Measurements from ENCODE around the gene PKNOX2.

PKNOX2 gene

DNA sequence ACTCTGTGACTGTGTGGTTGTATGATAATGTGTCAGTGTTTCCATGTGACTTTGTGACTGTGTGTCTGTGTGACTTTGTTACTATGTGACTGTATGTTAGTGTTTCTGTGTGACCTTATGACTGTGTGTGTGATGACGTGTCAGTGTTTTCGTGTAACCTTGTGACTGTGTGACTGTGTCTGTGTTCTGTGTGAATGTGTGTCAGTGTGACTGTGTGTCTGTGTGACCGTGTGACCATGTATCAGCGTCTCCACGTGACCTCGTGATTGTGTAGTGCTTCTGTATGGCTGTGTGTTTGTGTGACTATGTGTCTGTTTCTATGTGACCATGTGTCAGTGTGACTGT, 9.5 kb upstream of the PKNOX2 start:
- DNase-seq (ENCODE audit: low read depth) = no peak

DNA sequence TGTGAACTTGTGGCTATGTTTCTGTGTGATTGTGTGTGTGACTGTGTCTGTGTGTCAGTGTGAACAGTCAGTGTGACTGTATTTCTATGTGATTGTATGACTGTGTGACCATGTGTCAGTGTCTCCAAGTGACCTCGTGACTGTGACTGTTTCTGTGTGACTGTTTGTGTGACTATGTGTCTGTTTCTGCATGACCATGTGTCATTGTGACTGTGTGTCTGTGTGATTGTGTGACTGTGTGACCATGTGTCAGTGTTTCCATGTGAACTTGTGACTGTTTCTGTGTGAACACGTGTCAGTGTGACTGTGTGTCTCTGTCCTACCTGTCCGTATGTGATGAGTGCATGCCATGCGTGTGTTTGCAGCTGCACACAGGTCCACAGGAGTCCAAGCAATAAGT, 8.8 kb upstream of the PKNOX2 start:
- no peak for DNase-seq (ENCODE audit: low read depth)

DNA sequence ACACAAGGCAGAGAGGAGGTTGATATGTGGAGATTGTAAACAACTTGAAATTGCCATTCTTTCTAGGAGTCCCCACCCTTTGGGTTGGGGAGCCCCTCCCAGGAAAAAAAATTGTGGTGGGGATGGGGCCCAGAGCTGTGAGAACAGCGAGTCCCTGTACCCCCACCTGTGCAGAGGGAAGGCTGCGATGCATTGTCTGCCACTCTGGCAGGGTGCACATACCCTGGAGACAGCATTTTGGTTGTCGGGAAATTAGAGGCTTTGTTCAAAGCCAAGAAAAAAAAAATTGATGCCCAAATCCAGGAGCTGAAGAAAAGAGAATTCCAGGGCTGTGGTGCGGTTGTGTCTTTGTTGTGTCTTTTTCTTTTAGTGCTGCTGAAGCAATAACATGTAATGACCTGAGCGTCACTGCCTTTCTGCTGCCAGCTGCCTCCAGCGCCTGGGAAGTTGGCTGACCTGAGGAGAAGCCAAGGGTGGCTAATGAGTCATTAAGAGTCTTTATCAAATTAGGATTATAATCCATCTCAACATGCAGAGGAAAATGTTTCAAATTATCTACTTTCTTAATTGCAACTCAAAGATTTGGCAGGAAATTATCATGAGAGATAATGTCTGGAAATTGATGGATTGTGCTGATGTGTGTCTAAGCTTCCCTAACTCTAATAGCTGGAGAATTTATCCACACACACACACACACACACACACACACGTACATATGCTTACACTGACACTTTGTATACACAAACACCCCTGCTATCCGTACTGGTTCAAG, 8.0 kb upstream of the PKNOX2 start:
- no peak for DNase-seq (ENCODE audit: low read depth)

DNA sequence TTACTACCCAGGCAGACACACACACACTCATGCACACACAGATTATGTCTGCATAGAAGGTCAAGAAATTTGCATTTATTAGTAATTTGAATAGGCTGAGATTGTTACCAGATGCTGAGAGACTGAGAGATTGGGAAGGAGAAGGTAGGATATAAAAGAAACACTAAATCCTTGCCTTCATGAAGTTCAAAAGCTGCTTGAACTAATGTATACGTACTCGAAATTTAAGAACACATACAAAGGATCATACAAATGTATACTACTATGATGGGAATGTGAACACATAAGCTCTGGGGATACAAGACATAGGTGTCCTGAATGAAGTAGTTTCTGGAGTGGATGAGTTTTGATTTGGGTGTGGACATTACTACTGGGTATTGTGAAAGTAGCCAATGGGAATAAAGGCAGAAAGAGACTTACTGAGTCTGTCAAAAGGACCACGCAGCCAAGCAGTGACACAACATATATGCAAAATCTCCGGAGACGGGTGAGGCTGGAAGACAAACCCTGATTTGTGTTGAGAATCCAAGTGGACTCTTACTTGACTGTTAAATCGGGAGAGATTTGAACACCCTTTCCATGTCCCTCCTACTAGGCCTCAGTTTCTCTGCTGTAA, 7.3 kb upstream of the PKNOX2 start:
- DNase-seq (ENCODE audit: low read depth) = no peak

DNA sequence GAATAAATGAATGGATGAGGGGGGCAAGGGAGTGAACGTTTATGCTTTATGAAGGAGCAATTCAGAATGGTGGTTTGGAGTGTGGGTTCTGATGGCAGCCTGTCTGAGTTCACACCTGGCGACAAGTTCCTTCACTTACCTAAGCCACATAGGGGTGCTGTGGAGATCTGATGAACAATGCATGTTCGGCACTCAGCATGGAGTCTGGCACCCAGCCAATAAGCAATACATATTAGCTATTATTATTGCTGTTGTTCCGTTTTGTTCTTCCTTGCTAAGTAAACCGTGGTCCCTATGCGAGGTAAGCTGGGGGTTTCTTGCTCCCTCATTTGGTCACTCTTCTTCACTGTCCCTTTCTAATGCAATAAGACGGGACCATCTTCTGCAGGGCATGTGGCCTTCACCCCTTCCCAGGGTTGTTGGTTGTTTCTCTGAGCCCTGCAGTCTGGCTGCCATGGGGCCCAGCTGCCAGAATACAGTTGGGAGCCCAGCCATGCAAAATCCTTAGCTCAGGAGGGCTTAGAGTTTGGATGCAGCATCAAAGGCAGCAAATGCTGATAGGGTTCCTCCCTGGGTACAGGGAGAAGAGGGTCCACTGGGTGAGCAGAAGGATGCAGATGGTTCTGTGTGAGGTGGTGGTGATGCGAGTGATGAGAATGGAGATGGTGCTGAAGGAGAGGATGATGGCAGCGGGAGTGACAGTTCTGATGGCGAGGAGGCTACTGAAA, 6.4 kb upstream of the PKNOX2 start:
- DNase-seq (ENCODE audit: low read depth) = no peak

DNA sequence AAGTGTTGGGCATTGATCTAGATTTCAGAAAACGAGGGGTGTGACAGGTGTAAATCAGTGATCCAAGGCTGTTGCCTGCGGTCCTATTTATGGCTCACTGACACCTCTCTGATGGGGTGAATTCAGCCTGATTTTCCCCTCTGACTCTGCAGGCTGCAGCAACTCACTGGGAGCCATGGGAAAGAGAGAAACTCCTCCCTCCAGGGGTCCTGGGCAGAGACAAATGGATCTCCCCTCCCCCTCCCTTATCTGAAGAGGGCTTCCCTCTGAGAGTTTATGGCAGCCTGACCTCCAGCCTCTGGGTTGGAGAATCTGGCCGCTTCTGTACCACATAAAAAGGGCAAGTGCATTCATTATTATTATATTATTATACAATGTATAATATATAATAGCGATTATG, 1.8 kb upstream of the PKNOX2 start:
- DNase-seq (ENCODE audit: low read depth) = no peak

DNA sequence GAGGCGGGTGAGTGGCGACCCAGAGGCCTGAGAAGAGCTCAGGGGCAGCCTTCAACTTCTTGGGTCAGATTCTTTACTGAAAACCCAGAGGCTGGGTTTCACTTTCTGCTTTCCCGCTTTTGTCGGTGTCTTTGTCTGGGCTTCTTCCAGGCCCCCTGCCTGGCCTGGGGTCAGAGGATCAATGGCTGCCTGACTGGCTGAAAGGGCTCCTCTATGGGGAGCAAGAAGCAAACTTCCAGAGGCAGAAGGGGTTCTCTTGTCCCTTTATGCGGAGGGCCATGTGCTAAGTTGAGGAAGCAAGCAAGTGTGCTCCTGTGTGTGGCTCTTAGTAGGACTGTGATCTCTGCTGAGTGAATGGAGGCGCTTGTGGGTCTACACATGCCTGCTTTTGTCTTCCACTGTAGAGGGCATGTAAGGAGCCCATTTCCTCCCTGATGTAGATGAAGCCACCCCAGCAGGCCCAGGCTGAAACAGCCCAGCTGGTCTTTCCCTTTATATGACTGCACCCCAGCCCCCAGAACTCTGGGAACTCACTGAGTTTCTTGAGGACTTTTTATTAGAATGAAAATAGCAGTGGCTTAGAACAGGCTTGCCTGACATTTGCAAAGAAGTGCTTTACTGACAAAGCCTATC, 1.0 kb upstream of the PKNOX2 start:
- no peak for DNase-seq (ENCODE audit: low read depth)

DNA sequence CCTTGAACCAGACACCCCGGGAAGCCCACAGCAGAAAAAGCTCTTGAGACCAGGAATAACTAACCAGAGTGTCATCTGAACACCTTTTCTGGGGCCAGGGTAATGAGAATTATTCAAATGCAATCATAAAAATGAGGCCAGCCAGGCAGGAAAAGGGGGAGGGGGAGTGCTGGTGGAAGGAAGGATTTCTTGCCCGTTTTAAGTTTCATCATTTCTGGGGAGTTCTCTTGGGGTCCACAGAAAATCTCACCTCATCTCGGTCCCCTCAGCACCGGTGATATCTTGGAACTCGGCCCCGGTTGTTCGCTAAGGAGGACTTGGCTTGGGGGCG, 495 bp upstream of the PKNOX2 start:
- no peak for DNase-seq (ENCODE audit: low read depth)

DNA sequence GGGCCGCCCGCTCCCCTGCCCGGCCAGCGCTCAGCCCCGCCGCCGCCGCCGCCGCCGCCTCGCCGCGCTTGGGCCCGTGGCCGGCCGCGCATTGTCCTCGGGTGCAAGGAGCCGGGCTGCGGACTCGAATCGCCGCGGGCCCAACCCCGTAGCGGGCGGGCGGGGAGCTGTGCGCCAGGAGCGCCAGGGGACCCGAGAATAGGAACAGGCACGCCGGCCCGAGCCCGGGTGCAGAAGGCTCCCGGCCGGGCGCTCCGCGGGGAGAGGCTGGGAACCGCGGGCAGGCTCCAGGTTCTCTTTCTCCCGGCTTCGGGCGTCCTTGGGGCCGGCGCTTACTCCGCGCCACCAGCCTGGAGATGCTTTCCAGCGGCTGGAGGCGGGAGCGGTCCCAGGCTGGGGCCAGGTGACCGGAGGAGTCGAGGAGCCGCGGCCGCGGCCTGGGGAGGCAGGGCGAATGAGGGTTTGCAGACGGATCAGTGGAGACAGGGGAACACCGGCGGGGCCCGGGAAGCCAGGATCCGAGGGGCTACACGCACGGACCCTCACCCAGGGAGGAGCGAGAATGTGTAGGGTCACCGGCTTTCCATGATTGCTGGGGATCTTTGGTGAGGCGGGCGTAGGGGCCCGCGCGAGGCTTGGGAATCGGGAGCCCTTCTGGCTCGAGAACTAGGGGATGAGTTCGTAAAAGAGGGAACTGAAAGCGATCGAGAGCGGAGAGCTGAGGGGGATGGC, 726 bp downstream of the PKNOX2 start:
- no peak for DNase-seq (ENCODE audit: low read depth)

DNA sequence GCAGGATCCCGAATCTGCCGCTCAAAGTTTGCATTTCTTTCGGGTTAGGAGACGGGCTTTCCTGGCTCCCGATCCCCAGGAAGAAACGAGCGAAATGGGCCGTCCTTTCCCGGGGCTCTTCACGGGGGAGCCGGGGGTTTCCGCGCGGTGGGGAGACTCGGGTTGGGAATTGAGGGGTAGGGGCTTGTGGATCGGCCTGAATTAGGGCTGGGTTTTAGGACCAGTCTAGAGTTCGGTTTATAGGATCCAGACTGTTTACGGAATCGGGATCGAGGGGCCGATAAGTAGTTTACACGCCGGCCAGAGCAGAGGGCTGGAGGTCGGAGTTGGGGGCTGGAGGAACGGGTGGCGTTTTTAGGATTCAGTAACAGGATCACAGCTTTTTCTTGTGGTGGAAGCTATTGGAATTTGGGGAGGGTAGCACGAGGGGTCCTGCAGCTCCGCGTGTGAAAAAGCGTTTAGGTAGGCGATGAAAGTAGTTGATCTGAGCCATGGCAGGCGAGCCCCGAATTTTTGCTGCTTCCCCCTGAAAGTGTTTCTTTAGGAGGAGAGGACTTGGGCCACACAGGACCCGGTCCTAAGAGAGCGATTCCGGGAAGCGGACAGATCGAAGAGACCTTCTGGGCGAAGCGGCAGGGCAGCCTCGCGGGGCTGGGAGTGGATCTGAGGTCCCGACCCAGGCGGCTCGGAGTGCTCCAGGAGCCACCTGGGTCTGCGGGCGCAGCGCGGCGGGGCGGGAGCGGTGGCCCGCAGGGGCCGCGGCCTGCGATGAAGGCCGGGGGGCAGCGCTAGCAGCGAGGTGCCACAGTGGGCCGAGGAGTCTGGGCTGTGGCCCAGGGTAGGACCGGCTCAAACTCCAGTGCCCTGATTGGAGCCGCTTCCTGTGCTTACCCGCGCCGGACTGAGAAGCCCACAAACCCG, 1.6 kb downstream of the PKNOX2 start:
- no peak for DNase-seq (ENCODE audit: low read depth)

DNA sequence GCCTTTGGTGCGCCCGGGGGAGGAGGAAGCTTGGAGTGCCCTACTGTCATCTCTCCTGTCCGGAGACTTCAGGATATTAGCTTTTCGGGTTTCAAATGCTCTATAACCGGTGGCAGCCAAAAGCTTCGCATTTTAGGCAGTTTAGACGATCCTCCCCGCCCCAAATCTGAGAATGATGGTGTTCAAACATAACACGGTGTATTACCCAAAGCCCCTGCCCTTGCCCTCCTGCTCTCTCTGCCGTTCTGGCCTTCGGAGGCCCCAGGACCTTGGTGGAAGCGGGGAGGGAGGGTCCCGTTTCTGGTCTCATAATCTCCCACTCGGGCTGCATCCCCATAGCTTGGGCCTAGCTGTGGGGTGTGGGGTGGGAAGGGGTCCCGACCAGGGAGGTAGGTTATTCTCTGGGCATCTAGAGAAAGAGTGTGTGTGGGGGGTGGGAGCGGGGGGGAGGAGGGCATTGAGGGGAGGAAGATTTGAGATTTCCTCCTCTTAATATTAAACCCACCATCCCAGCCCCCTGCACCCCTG, 2.3 kb downstream of the PKNOX2 start:
- DNase-seq (ENCODE audit: low read depth) = no peak

DNA sequence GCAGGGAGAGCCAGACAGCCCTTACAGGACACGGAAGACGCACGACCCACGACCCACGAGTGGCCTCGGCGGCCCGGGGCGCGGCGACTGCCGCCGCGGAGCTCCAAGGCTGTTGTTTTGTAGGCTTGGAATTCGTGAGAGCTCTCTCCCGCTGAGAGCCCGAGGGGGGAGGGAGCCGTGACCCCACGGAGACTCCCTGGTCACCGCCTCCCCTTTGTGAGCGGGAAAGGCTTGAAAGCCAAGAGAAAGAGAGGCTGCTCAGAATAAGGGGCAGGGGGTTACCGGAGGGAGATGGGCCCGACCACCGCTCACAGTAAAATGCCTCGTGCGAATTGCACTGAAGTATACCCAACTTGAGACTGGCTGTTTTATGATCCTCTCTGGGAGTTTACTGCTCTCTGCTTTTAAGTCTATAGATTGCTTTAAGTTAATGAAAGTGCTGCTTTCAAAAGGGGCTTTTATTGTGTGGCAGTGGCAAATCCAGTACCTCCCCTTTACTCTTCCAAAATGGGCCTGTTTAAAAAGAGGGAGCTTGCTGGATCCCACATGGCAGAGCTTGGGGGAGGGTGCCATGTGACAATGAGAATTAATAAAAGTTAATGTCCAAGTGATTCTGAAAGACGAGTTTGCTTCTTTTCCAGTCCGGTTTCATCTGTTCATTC, 2.9 kb downstream of the PKNOX2 start:
- DNase-seq (ENCODE audit: low read depth) = no peak

DNA sequence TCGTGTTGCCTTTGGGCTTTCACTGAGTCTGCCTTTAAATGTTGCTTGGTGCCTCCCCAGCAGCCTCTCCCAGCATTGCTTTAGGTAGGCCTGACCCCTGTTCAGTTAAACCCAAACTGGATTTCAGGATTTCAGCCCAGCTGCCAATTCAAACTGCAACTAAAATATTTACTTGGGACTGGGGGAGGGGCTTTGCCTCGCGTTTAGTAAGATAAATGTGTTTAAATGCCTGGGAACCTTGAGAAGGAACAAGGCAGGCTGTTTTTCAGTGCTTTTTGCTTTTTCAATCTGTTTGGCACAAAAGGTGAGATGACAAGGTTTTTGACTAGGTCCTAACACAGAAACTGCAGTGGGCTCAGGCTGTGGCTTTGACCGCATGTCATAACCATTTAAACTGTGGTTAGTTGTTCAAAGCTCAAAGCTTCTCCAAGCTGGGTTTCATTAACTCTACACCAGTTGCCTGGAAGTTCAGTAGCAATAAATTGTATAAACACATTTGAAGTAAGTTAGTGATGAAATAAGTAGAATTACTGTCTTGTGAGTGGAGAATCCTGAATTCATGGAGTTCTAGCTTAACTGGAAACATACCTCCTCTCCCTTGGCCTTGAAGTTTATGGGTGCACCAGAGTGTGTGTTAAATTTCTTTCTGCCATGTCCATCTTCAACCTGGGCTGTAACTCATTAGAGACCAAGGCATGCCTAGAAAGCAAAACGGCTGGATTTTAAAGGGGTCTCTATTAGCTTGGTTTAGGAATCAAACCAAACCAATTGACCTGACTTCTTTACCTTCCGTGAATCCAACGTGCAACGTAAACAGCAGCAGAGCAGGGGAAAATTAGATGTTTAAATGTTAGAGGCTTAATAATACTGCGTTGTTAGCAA, 3.6 kb downstream of the PKNOX2 start:
- DNase-seq (ENCODE audit: low read depth) = no peak

DNA sequence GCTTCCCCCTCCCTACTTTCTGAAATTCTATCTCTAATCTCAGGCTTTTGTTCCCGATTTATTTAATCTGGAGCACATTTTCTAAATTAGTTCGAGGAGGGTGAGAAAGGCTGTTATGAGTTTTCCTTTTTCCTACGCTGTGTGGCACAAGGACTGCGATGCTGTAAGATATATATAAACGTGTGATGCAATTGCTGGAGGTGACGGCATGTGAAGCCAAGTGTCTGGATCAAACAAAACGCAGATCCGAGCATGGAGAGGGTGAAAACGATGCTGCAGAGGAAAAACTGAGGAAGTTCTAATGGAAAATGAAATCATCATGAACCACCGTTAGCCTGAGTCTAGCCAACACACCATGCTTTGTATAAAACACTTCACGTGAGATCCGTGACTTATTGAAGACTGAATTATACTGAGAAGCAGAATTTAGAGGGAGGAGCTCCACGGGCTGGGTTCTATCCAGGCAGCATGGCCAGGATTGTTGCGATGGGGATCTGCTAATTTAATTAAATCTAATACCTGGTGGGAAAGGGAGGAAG, 4.4 kb downstream of the PKNOX2 start:
- DNase-seq (ENCODE audit: low read depth) = no peak

DNA sequence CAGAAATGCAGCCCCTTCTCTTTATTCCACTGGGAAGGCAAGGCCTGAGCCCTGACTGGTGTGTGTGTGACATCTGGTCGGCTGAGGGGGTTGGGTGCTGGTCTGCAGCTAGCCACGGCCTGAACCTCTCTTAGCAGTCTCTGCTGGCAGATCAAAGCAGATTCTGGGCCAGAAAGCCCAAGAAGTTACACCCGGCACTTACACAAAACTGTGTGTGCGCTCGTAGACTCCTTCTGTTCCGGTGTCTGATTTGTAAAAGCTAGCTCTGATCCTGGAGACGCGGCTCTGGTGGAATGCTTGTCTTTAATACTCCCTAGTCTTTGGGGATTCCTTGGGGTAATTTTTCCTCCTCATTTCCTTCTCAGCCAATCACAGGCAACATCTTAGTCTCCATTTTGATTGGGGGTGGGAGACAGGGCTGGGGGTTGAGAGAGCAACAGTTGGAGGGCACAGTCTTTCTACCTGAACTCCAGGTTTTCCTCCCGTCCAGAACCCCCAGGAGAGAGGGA, 5.5 kb downstream of the PKNOX2 start:
- no peak for DNase-seq (ENCODE audit: low read depth)

DNA sequence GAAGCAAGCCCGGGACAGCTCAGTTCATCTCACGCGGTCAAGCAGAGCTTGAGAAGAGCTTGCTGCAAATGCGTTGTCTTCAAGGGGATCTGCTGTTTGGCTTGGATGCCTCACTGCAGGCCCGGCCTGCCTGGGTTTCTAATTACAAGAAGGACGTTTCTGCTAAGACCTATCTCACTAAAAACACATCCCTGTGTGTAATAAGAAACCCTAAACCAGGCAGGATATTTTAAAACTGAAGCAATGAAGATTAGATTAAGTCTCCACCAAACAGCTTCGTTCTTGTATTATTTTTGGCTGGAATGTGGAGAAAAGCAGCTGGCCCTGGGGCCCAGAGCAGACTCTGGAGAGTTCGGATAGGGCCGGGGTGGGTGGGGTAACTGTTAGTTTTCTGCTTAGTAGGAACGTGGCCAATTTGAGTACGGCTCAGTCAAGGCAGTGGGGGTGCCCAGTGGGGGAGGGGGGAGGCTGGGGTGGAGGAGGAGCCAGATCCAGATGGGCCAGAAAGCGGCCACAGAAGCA, 6.0 kb downstream of the PKNOX2 start:
- no peak for DNase-seq (ENCODE audit: low read depth)

DNA sequence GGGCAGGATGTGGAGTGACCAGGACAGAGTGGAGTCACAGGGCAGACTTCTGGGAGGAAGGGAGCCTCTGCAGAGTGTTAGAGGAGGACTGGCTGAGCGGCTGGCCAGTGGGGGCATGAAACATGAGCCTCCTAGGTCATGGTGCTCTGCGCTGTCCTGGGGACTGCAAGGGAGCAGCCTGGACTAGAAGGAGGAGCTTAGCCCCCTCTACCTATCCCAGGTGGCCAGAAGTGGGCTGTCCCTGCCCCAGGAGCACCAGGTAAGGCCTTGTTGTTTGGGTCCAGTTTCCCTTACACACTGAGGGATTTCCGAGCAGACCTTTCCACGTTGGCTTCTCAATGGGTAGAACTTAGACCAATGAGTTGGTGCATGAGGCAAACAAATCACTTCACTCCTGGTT, 7.4 kb downstream of the PKNOX2 start:
- no peak for DNase-seq (ENCODE audit: low read depth)

DNA sequence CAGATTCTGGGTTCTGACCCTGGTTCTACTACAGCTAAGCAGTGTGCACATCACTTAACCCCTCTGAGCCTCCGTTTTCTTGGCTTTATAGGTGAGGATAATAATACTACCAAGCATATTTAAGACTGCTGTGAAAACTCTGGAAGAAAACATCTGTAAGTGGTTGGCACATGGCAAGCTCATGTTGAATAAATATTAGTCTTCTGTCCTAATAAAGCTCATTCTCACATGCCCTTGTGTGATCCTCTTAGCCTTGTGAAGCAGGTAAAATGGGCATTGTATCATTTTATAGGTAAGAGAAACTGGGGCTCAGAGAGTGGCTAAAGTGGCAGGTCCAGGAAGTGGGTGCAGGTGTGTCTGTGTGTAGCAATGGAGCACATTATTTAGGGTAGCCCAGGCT, 8.5 kb downstream of the PKNOX2 start:
- no peak for DNase-seq (ENCODE audit: low read depth)

DNA sequence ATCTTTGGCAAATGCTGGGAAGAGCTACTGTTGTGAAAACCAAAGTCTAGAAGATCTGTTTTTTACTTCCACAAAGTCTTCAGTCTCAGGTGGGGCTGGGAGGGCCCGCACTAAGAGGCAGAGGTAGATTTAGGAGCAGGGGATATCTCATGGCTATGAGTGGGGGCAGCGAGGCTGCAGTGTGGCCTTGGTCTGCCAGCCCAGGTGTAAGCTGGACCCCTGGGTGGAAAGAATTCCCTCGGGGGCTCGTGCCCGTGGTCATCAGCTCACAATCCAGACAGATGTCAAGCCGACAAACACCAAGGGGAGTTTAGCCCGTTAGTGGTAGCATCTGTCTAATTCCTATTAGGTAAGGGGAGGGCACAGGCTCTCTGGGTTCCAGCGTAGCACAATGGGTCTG, 9.0 kb downstream of the PKNOX2 start:
- no peak for DNase-seq (ENCODE audit: low read depth)

Data from stimulated activated CD8-positive, alpha-beta memory T cell treated with anti-CD3 and anti-CD28 coated beads, Interleukin-7, amount 100 ng/mL, for 24 hours (primary cell).